Common myeloid progenitor, CD34-positive (primary cell): Measurements from ENCODE around the gene KMT2E.

Experiments
- CTCF ChIA-PET: fragments of 350-600 bp; sonication (Branson Sonifier 250); formaldehyde crosslinking; loops from one replicate; lab custom pipeline; 2021; ENCODE audit warnings: antibody characterized with exemption; lab: Charles Lee
- POLR2A ChIA-PET: fragments of 350-600 bp; sonication (Branson Sonifier 250); formaldehyde crosslinking; loops from one replicate; lab custom pipeline; 2021; ENCODE audit warnings: antibody characterized with exemption; lab: Charles Lee
- DNase-seq, 3 donors: peaks; one replicate each; pipeline versions ENCODE4 v3.0.0 to v3.0.0-alpha.2; 2013
- H3K27ac ChIP-seq, 2 experiments: 1 replicate in 1 of 2; 2 replicates in 1 of 2; pipeline ENCODE4 v1.7.0; 2013; ENCODE audit warnings: inconsistent platforms in 2 of 2, low read length in 2 of 2, mild to moderate bottlenecking in 2 of 2, low read depth in 1 of 2, moderate library complexity in 1 of 2; ENCODE audit not compliant: severe bottlenecking in 2 of 2, insufficient read depth in 1 of 2, poor library complexity in 1 of 2
- H3K27me3 ChIP-seq, 5 experiments: replicated peaks in 2 of 5; 1 replicate in 3 of 5; 2 replicates in 2 of 5; pipeline versions ENCODE4 v1.6.1 to v1.7.0; 2013; ENCODE audit warnings: low read length in 4 of 5, mild to moderate bottlenecking in 2 of 5, moderate library complexity in 2 of 5, inconsistent platforms in 1 of 5; ENCODE audit not compliant: insufficient read depth in 5 of 5, control insufficient read depth in 4 of 5
- H3K36me3 ChIP-seq, 4 experiments: 1 replicate in 2 of 4; 2 replicates in 2 of 4; pipeline versions ENCODE4 v1.6.1 to v1.7.0; 2013; ENCODE audit warnings: low read length in 3 of 4, control low read depth in 1 of 4, mild to moderate bottlenecking in 1 of 4; ENCODE audit not compliant: control insufficient read depth in 4 of 4, insufficient read depth in 4 of 4
- H3K4me1 ChIP-seq, 4 experiments: 1 replicate in 3 of 4; 2 replicates in 1 of 4; pipeline versions ENCODE4 v1.6.1 to v1.7.1; 2013; ENCODE audit warnings: low read length in 3 of 4, mild to moderate bottlenecking in 3 of 4, control low read depth in 1 of 4, inconsistent platforms in 1 of 4, moderate library complexity in 1 of 4; ENCODE audit not compliant: control insufficient read depth in 4 of 4, insufficient read depth in 4 of 4; ENCODE audit errors: control extremely low read depth in 1 of 4
- H3K4me3 ChIP-seq, 7 experiments: 1 replicate in 4 of 7; 2 replicates in 3 of 7; pipeline versions ENCODE4 v1.5.1 to v1.7.0; 2013; ENCODE audit warnings: mild to moderate bottlenecking in 7 of 7, low read length in 6 of 7, moderate library complexity in 6 of 7, inconsistent platforms in 2 of 7, low read depth in 2 of 7, control low read depth in 1 of 7; ENCODE audit not compliant: insufficient read depth in 4 of 7, control insufficient read depth in 1 of 7; ENCODE audit errors: extremely low read depth in 1 of 7
- H3K9me3 ChIP-seq, 5 experiments: 1 replicate in 4 of 5; 2 replicates in 1 of 5; pipeline versions ENCODE4 v1.6.1 to v1.7.1; 2013; ENCODE audit warnings: low read length in 4 of 5, mild to moderate bottlenecking in 2 of 5, inconsistent platforms in 1 of 5, low read depth in 1 of 5, moderate library complexity in 1 of 5; ENCODE audit not compliant: control insufficient read depth in 4 of 5, insufficient read depth in 2 of 5; ENCODE audit errors: control extremely low read depth in 1 of 5
- WGBS: methylation state at CpG from one replicate; pipeline ENCODE4 v1.1.5; 2013; ENCODE audit not compliant: insufficient coverage; 5-methylcytosine and 5-hydroxymethylcytosine counted together

The KMT2E gene

DNA sequence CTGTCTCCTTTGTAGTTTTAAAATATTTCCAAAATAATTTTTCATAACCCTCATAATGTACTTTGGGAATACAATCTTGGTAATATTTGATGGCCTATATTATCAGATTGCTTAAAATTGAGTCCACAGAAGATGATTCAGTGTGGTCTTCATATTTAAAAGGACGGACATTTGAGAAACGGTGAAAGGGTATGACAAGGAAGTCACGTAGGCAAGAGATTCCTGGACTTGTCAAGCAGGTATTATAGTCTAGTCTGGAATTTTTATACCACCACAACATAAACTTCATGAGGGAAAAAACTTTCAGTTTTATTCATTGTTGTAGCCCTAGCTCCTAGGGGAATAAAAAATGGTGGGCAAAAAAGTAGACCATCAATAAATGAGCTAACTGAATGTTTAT, 82.3 kb downstream of the KMT2E start:
- ChIA-PET POLR2A (interaction anchor here (0.8 kb wide), 1 partner anchor 9 kb away, joined by 3 read pairs; no protein-coding TSS in a partner anchor), CTCF (interaction anchor here (1.5 kb wide), 1 partner anchor 22 kb away, joined by 3 read pairs; no protein-coding TSS in a partner anchor)
- Histone ChIP-seq H3K27ac (no peak overlapping the region), H3K4me1 (no peaks in the 10 kb centered on the region), H3K27me3 (no peaks in the 10 kb centered on the region), H3K36me3 (peaks cover 3 to 69% (median 35%) of the 10 kb centered on the region in 4 experiments), H3K9me3 (no peaks in the 10 kb centered on the region), H3K4me3 (no peak overlapping the region)
- WGBS = no CpG with 5 or more reads among the region's 3 CpGs
- no peak for DNase-seq

DNA sequence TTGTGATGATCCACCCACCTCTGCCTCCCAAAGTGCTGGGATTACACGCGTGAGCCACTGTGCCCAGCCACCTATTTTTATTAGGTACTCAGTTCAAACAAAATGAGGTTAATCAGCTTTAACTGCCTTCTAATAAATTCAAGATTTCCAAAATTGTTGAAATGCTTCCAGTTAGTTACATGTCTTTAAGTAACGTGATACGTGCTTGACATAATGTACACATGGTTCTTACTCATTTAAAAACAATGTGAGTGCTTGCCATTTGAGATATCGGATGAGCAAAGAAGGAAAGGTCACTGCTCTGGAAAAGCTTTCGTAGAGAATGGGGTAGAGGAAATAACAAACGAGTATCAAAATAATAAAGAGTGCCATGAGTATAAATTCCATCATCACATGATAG, 83.6 kb downstream of the KMT2E start:
- no peak for DNase-seq
- Histone ChIP-seq H3K27ac (no peak overlapping the region), H3K4me3 (no peak overlapping the region), H3K4me1 (no peaks in the 10 kb centered on the region), H3K27me3 (no peaks in the 10 kb centered on the region), H3K36me3 (peaks cover 3 to 67% (median 34%) of the 10 kb centered on the region in 4 experiments), H3K9me3 (no peaks in the 10 kb centered on the region)
- 100% methylated on average over 4 of the region's 7 CpGs for WGBS
- ChIA-PET CTCF (interaction anchor here (0.9 kb wide), 1 partner anchor 11 kb away, joined by 4 read pairs; no protein-coding TSS in a partner anchor), POLR2A (interaction anchor here (0.8 kb wide), 1 partner anchor 16 kb away, joined by 3 read pairs; no protein-coding TSS in a partner anchor)

DNA sequence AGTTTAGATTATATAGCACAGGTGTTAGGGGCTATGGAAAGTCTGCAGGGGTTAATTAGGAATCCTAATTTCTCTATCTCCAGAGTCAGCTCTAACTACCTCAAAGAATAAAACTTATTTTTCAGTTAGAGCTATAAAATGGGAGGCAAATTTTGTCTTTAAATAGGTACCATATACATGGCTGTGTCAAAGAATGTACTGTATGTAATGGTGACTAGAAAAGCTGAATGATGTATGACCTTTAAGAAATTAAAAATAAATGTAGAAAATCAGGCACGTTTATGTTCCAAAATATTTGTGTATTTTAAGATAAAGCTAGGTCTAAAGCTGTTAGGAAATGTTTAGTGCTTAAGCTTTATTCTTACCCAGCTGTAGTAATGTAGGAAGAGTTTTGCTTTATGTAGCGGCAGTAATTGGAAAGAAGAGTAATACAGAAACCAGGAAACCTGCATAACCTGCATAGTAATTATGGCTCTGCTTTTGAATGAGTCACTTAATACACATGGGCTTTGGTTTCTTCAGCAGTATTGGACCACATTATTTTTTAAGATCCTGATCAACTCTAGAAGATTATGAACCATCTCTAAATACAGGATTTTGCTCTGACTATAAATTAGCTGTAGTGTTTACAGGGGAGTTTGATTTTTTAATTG, 85.0 kb downstream of the KMT2E start:
- ChIA-PET CTCF (interaction anchor here (0.8 to 1.3 kb wide), 2 partner anchors 10 to 108 kb away, joined by 3 to 4 read pairs; no protein-coding TSS in a partner anchor), POLR2A (no interaction called here)
- Histone ChIP-seq H3K36me3 (peaks cover 6 to 68% (median 36%) of the 10 kb centered on the region in 4 experiments), H3K4me3 (no peak overlapping the region), H3K27me3 (no peaks in the 10 kb centered on the region), H3K27ac (no peak overlapping the region), H3K4me1 (no peaks in the 10 kb centered on the region), H3K9me3 (no peaks in the 10 kb centered on the region)
- DNase-seq = no peak
- 90% methylated on average over 2 of the region's 2 CpGs for WGBS

DNA sequence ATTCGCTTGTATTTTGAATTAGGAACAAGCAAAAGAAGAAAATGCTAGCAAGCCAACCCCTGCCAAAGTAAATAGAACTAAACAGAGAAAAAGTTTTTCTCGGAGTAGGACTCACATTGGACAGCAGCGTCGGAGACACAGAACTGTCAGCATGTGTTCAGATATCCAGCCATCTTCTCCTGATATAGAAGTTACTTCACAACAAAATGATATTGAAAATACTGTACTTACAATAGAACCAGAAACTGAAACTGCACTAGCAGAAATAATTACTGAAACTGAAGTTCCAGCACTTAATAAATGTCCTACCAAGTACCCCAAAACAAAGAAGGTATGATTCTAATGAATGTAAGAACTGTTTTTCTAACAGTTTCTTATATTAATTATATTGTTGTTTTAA, 87.9 kb downstream of the KMT2E start:
- WGBS = 96% methylated on average over 3 of the region's 4 CpGs
- ChIA-PET CTCF (no interaction called here), POLR2A (no interaction called here)
- Histone ChIP-seq H3K27me3 (no peaks in the 10 kb centered on the region), H3K9me3 (no peaks in the 10 kb centered on the region), H3K4me1 (no peaks in the 10 kb centered on the region), H3K27ac (no peak overlapping the region), H3K4me3 (no peak overlapping the region), H3K36me3 (peaks cover 14 to 74% (median 41%) of the 10 kb centered on the region in 4 experiments)
- no peak for DNase-seq

DNA sequence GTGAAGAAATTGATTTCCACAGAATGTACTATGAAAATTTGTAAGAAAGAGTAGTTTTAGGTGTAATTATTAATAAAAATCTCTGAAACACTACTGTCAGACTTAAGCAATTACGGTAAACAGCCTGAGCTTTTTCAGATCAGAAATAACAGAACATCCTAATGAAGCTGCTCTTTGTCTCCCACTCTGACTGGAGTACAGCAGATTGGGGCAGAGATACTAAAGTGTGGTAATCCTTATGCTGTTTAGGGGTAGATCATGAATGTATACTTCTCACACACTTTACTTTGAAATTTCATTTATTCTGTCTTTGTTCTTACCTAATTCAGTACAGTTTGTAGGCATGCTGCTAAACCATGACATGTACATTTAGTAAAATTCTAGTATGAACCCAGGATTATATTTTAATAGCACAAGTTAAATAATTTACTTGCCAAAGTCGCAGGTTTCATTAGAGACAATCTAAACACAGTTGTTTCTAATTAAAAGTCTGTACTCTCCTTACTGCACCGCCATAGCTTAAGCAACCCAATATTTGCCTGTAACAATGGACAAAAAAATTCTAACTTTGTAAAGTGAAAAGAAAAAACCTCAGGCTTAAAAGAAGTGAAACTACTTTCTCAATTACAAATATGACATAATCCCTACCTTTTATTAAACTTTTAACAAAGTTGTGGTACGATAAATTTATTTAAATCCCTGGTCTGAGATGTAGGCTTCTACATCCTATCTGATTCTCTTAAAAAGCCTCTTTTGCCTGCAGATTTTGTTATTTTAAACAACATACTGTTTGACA, 88.8 kb downstream of the KMT2E start:
- 100% methylated on average over 1 of the region's 4 CpGs for WGBS
- POLR2A ChIA-PET = no interaction called here
- Histone ChIP-seq H3K4me1 (no peaks in the 10 kb centered on the region), H3K9me3 (no peaks in the 10 kb centered on the region), H3K36me3 (peaks cover 14 to 74% (median 46%) of the 10 kb centered on the region in 4 experiments), H3K27me3 (no peaks in the 10 kb centered on the region), H3K27ac (no peak overlapping the region), H3K4me3 (no peak overlapping the region)
- CTCF ChIA-PET = no interaction called here
- no peak for DNase-seq

DNA sequence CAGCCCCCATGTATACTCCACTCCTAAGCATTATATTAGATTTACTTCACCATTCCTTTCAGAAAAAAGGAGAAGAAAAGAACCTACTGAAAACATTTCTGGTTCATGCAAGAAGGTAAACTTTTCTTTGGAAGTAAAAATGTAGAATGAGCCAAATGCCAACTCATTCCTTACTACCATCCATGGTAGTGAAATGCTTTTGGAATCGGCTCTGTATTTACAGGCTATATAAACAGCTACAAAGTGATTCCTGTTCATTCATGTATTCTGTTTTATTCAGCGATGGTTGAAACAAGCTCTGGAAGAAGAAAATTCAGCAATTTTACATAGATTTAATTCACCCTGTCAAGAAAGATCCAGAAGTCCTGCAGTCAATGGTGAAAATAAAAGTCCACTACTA, 91.6 kb downstream of the KMT2E start:
- WGBS = 100% methylated on average over 1 of the region's 2 CpGs

DNA sequence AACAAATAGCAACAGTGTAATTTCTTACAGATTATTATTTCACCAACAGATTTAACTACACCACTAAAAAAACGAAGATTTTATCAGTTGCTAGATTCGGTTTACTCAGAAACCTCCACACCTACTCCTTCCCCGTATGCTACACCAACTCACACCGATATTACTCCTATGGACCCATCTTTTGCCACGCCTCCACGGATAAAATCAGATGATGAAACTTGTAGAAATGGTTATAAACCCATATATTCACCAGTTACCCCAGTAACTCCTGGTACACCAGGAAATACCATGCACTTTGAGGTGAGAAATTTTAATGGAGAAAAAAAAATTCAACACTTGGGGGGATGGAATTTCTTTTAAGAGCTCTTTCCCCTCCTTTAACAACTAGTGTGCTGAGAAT, 92.5 kb downstream of the KMT2E start:
- no peak overlapping the region for H3K27ac ChIP-seq
- no peaks in the 10 kb centered on the region for H3K27me3 ChIP-seq
- 90% methylated on average over 2 of the region's 6 CpGs for WGBS
- H3K9me3 ChIP-seq = no peaks in the 10 kb centered on the region
- no peaks in the 10 kb centered on the region for H3K4me1 ChIP-seq
- no peak for DNase-seq
- H3K36me3 ChIP-seq = peaks cover 27 to 78% (median 57%) of the 10 kb centered on the region in 4 experiments
- ChIA-PET POLR2A (no interaction called here), CTCF (no interaction called here)
- H3K4me3 ChIP-seq = no peak overlapping the region

More for the DNA sequence above, 91.6 kb downstream of the KMT2E start:
- H3K27ac ChIP-seq = no peak overlapping the region
- no peak for DNase-seq
- ChIA-PET POLR2A (no interaction called here), CTCF (interaction anchor here (0.7 to 1.1 kb wide), 2 partner anchors 14 to 40 kb away, joined by 3 read pairs; no protein-coding TSS in a partner anchor)
- H3K9me3 ChIP-seq = no peaks in the 10 kb centered on the region
- H3K27me3 ChIP-seq = no peaks in the 10 kb centered on the region
- no peaks in the 10 kb centered on the region for H3K4me1 ChIP-seq
- H3K36me3 ChIP-seq = peaks cover 28 to 73% (median 54%) of the 10 kb centered on the region in 4 experiments
- no peak overlapping the region for H3K4me3 ChIP-seq
